BJ (cell line): ENCODE measurements around the gene GPR3. TPM values are rescaled to one million over a fixed set of nuclear protein-coding genes. Genes with fewer than 3 reads are reported as not detected.

Experiments
- CTCF ChIA-PET: fragments of 350-600 bp; formaldehyde crosslinking; extraction: SDS; loops from one replicate; lab custom pipeline; 2021; ENCODE audit warnings: antibody characterized with exemption, inconsistent platforms; lab: Yijun Ruan, JAX
- POLR2A ChIA-PET: fragments of 300-600 bp; sonication (Branson Sonifier 250); formaldehyde crosslinking; extraction: SDS; loops from one replicate; lab custom pipeline; 2021; ENCODE audit warnings: antibody characterized with exemption; lab: Charles Lee
- DNase-seq: peaks from one replicate; pipeline ENCODE4 v3.0.0-alpha.2; 2011; ENCODE audit warnings: low read depth
- H3K27me3 ChIP-seq: 2 replicates; pipeline ENCODE4 v1.6.0; 2011; ENCODE audit warnings: low read length; ENCODE audit not compliant: control insufficient read depth, insufficient read depth
- H3K36me3 ChIP-seq: 2 replicates; pipeline ENCODE4 v1.5.1; 2011; ENCODE audit warnings: low read length; ENCODE audit not compliant: control insufficient read depth, insufficient read depth
- H3K4me3 ChIP-seq: 2 replicates; pipeline ENCODE4 v1.5.1; 2011; ENCODE audit warnings: low read depth, mild to moderate bottlenecking, control low read depth, low read length
- polyA plus RNA-seq: library from polyadenylated mRNA; depleted of rRNA; stranded (reverse); fragments of >200 nt; gene quantifications from 2 replicates; pipeline ENCODE4 v1.2.3, GENCODE V29; 2011
- TF ChIP-seq, protein P1 (sequence below): IDR thresholded peaks from 2 replicates; pipeline ENCODE4 v1.5.1; 2011; ENCODE audit warnings: low read depth, mild to moderate bottlenecking, control low read depth, inconsistent platforms, low read length, moderate library complexity; ENCODE audit not compliant: insufficient read depth

GPR3 gene
- polyA plus RNA-seq, 1 experiment: 1.8 TPM

DNA sequence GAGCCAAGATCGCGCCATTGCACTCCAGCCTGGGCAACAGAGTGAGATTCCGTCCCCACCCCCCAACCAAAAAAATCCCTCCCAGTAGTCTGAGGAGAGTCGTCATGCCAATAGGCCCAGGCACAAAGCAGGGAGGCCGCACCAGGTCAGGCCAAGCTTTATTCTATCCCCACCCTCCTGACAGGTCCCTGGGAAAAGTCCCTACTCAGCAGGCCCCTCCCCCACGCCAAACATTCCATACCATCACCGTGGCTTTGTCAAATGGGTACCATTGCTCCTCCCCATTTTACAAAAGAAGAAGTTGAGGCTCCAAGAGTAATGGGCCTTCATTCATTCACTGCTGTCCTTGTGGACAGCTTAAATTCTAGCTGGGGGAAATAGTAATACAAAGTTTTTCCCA lies 5.3 kb downstream of the GPR3 start:
- no peaks in the 10 kb centered on the region for H3K36me3 ChIP-seq
- ChIA-PET POLR2A (interaction anchor here (0.6 kb wide), 1 partner anchor 358 kb away, joined by 5 read pairs; no protein-coding TSS in a partner anchor), CTCF (interaction anchor here (0.9 to 11.9 kb wide), 17 partner anchors 10 to 353 kb away, joined by 3 to 353 read pairs (median 5); partner anchors contain the start of genes AHDC1 and MAP3K6)
- no peaks in the 10 kb centered on the region for H3K27me3 ChIP-seq
- TF ChIP-seq, protein P1, sequence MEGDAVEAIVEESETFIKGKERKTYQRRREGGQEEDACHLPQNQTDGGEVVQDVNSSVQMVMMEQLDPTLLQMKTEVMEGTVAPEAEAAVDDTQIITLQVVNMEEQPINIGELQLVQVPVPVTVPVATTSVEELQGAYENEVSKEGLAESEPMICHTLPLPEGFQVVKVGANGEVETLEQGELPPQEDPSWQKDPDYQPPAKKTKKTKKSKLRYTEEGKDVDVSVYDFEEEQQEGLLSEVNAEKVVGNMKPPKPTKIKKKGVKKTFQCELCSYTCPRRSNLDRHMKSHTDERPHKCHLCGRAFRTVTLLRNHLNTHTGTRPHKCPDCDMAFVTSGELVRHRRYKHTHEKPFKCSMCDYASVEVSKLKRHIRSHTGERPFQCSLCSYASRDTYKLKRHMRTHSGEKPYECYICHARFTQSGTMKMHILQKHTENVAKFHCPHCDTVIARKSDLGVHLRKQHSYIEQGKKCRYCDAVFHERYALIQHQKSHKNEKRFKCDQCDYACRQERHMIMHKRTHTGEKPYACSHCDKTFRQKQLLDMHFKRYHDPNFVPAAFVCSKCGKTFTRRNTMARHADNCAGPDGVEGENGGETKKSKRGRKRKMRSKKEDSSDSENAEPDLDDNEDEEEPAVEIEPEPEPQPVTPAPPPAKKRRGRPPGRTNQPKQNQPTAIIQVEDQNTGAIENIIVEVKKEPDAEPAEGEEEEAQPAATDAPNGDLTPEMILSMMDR: no peak
- DNase-seq: no peak
- H3K4me3 ChIP-seq: no peak overlapping the region

DNA sequence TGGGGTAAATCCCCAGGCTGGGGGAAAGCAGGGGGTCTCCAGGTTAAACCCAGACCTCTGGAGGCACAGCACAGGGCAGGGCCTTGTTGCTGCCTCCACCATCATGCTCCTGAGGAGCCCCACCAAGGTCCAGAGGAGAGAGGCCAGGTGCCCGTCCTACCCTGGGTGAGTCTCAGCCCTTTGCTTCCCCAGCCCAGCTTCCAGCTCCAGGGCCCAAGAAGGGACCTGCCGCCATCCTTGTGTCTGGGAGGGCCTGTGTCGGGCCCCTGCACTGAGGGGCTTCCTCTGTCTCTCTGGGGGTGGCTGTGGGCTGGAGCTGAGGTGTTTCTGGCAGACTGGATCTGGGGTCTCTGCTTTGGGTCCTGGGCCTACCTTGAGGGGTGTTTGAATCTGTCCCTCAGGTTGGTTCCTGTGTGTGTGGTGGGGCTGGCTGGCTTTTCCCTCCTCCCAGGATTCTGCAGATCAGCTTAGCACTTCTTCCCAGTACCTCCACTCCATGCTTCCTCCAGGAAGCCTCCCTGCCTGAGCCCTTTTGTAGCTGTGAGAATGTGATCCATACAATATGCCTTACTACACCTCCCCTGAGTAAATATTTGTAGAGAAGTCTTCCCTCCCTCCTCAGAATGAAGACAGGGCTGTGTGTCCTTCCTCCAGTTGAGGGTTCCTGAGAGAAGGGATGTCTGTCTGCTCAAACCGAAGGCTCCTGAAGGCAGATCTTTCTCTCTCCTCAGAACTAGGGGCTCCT lies 6.2 kb downstream of the GPR3 start:
- H3K36me3 ChIP-seq: no peaks in the 10 kb centered on the region
- ChIA-PET POLR2A (no interaction called here), CTCF (interaction anchor here (0.9 to 11.9 kb wide), 14 partner anchors 10 to 353 kb away, joined by 3 to 353 read pairs (median 6); partner anchors contain the start of genes AHDC1 and MAP3K6)
- no peaks in the 10 kb centered on the region for H3K27me3 ChIP-seq
- H3K4me3 ChIP-seq: no peak overlapping the region
- no peak for DNase-seq
- TF ChIP-seq, protein P1: no peak

DNA sequence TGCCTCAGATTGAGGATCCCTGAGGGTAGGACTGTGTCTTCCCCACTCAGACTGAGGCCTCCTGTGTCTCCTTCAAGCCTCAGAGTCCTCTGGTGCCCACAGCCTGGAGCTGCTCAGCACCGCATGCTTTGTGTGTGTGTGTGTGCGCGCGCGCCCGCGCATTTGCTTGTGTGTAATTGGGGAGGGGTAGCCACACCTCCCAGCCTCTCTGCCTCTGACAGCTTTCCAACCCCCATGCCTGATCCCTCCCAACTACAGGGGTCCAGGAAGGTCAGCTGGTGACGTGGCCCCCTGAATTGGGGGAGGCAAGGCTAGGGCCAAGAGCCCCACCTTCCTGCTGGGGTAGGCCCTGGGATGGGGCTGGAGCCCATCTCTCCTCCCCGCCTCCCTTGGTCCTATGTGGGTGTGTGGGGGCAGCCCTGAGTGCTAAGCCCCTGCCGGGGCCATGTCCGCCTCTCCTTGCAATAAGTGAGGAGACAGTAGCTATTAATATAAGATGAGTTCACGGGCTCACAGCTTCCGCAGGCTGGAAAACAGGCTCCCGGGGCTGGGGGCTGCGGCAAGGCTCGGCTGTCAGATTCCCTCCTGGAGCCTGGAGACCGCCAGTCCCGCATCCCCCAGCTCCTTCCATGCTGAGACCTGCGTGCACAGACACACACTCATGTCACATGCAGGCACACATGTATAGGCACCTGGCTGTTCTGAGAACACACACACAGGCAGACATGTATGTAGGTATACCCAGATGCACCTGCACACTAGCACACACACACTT lies 7.0 kb downstream of the GPR3 start:
- ChIA-PET CTCF (interaction anchor here (0.9 to 11.9 kb wide), 9 partner anchors 11 to 265 kb away, joined by 3 to 353 read pairs (median 6); partner anchors contain the start of gene AHDC1), POLR2A (interaction anchor here (0.6 kb wide), 1 partner anchor 103 kb away, joined by 4 read pairs; no protein-coding TSS in a partner anchor)
- Histone ChIP-seq H3K27me3 (no peaks in the 10 kb centered on the region), H3K36me3 (no peaks in the 10 kb centered on the region), H3K4me3 (no peak overlapping the region)
- DNase-seq: no peak
- TF ChIP-seq, protein P1: no peak

DNA sequence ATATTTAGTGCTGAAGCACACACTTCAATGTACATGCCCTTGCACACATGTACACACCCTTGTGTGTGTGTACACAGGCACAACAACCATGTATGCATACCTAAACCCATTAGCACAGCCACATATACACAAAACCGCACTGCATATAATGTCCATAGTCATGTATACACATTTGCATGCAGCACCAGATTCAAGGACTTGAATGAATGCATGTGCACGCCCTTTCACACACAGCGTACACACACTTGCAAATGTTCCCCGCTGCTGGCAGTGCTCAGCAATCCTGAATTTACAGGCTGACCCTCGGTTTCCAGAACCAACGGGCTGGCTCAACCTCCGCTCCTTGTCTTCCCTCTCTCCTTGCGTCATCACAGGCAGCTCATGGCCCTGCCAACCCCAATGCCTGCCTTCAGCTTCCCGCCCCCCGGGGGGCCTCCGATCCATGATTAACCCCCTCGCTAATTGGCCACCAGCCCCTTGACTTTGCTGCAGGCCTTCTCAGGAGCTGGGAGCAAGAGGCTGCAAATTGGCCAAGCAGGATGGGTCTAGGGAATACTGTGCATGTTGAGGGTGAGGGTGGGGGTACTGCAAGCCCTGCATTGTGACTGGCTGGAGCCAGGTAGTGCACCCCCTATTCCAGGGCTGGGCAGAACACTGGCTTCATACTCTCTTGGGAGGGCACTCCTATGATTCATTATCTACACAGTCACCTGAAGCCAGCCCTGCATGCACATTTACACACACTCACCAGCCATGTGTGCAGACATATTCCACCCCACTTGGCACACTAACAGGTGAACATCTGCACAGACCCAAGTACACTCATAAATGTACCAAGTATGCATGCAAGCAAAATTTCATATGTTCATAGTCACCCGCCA lies 7.9 kb downstream of the GPR3 start:
- ChIA-PET CTCF (interaction anchor here (1.3 to 11.9 kb wide), 7 partner anchors 12 to 263 kb away, joined by 3 to 353 read pairs (median 7); partner anchors contain the start of gene AHDC1), POLR2A (interaction anchor here (0.6 kb wide), 1 partner anchor 103 kb away, joined by 4 read pairs; no protein-coding TSS in a partner anchor)
- H3K4me3 ChIP-seq: no peak overlapping the region
- H3K27me3 ChIP-seq: no peaks in the 10 kb centered on the region
- TF ChIP-seq, protein P1: no peak
- H3K36me3 ChIP-seq: peaks cover 1% of the 10 kb centered on the region; the same call in 1 of the 2 replicates
- DNase-seq: no peak
